Mesenchymal stem cell (in vitro differentiated cells and primary cell): ENCODE data around the gene ULK4.
"Not testable (repeated sequence)": the region's sequence is repeated elsewhere in the genome, so short reads cannot be mapped to it uniquely, and the experiment has no call there.

ENCODE experiments used
- DNase-seq: peaks from one replicate; pipeline ENCODE4 v3.0.0-alpha.2; 2013
- H2AFZ ChIP-seq: one replicate; pipeline ENCODE4 v1.6.1; 2013; ENCODE audit warnings: low read depth, mild to moderate bottlenecking, control low read depth, inconsistent platforms, low read length, moderate library complexity
- H2AK5ac ChIP-seq: 2 replicates; pipeline ENCODE4 v1.6.1; 2013; ENCODE audit warnings: low read length, moderate library complexity, mild to moderate bottlenecking, inconsistent platforms; ENCODE audit not compliant: severe bottlenecking
- H2BK120ac ChIP-seq: one replicate; pipeline ENCODE4 v1.6.1; 2013; ENCODE audit warnings: low read depth, mild to moderate bottlenecking, inconsistent platforms, low read length, moderate library complexity
- H2BK12ac ChIP-seq, 2 experiments: one replicate each; pipeline ENCODE4 v1.6.1; 2013; ENCODE audit warnings: inconsistent platforms in 2 of 2, low read length in 2 of 2, mild to moderate bottlenecking in 2 of 2, moderate library complexity in 2 of 2, control low read depth in 1 of 2
- H2BK15ac ChIP-seq: one replicate; pipeline ENCODE4 v1.6.1; 2013; ENCODE audit warnings: mild to moderate bottlenecking, low read depth, inconsistent platforms; ENCODE audit not compliant: poor library complexity, severe bottlenecking
- H2BK5ac ChIP-seq: 2 replicates; pipeline ENCODE4 v1.6.1; 2013; ENCODE audit warnings: low read depth, mild to moderate bottlenecking, low read length, control low read depth, inconsistent platforms; ENCODE audit not compliant: poor library complexity, severe bottlenecking
- H3K14ac ChIP-seq, 2 experiments: one replicate each; pipeline ENCODE4 v1.6.1; 2013; ENCODE audit warnings: inconsistent platforms in 2 of 2, low read length in 2 of 2, control low read depth in 1 of 2, mild to moderate bottlenecking in 1 of 2, moderate library complexity in 1 of 2
- H3K18ac ChIP-seq, 2 experiments: one replicate each; pipeline ENCODE4 v1.6.1; 2013; ENCODE audit warnings: inconsistent platforms in 2 of 2, low read length in 2 of 2, control low read depth in 1 of 2, low read depth in 1 of 2, mild to moderate bottlenecking in 1 of 2
- H3K23ac ChIP-seq, 2 experiments: one replicate each; pipeline ENCODE4 v1.6.1; 2013; ENCODE audit warnings: inconsistent platforms in 2 of 2, low read length in 2 of 2, mild to moderate bottlenecking in 2 of 2, moderate library complexity in 2 of 2, control low read depth in 1 of 2
- H3K27ac ChIP-seq: 2 replicates; pipeline ENCODE4 v1.5.1; 2013; ENCODE audit warnings: mild to moderate bottlenecking, moderate library complexity, low read length, control low read depth, inconsistent platforms; ENCODE audit not compliant: poor library complexity, severe bottlenecking
- H3K27me3 ChIP-seq, 2 experiments: 2 replicates each; pipeline versions ENCODE4 v1.6.1 to v1.7.0; 2013; ENCODE audit warnings: low read length in 2 of 2, mild to moderate bottlenecking in 2 of 2, moderate library complexity in 2 of 2, control low read depth in 1 of 2, inconsistent platforms in 1 of 2; ENCODE audit not compliant: control insufficient read depth in 1 of 2, insufficient read depth in 1 of 2
- H3K36me3 ChIP-seq, 2 experiments: 2 replicates each; pipeline versions ENCODE4 v1.6.1 to v1.7.0; 2013; ENCODE audit warnings: low read length in 2 of 2, control low read depth in 1 of 2, inconsistent platforms in 1 of 2, low read depth in 1 of 2, mild to moderate bottlenecking in 1 of 2; ENCODE audit not compliant: insufficient read depth in 2 of 2, control insufficient read depth in 1 of 2
- H3K4ac ChIP-seq, 2 experiments: one replicate each; pipeline ENCODE4 v1.6.1; 2013; ENCODE audit warnings: inconsistent platforms in 2 of 2, low read length in 2 of 2, mild to moderate bottlenecking in 2 of 2, moderate library complexity in 2 of 2, control low read depth in 1 of 2, low read depth in 1 of 2
- H3K4me1 ChIP-seq: 2 replicates; pipeline ENCODE4 v1.6.1; 2013; ENCODE audit warnings: low read depth, low read length, control low read depth; ENCODE audit not compliant: control insufficient read depth, insufficient read depth
- H3K4me2 ChIP-seq: 2 replicates; pipeline ENCODE4 v1.6.1; 2013; ENCODE audit warnings: low read length, mild to moderate bottlenecking, inconsistent platforms; ENCODE audit not compliant: poor library complexity, severe bottlenecking
- H3K4me3 ChIP-seq, 2 experiments: 2 replicates each; pipeline versions ENCODE4 v1.5.1 to v1.7.0; 2013; ENCODE audit warnings: low read length in 2 of 2, mild to moderate bottlenecking in 2 of 2, control low read depth in 1 of 2, low read depth in 1 of 2; ENCODE audit not compliant: insufficient read depth in 1 of 2
- H3K79me1 ChIP-seq: replicated peaks from 2 replicates; pipeline ENCODE4 v1.6.1; 2013; ENCODE audit warnings: mild to moderate bottlenecking, control low read depth, low read length, inconsistent platforms; ENCODE audit not compliant: poor library complexity, severe bottlenecking
- H3K9ac ChIP-seq: 2 replicates; pipeline ENCODE4 v1.7.0; 2013; ENCODE audit warnings: mild to moderate bottlenecking, low read length, moderate library complexity
- H3K9me3 ChIP-seq: 2 replicates; pipeline ENCODE4 v1.7.0; 2013; ENCODE audit warnings: mild to moderate bottlenecking, low read length; ENCODE audit not compliant: control insufficient read depth
- H4K8ac ChIP-seq: one replicate; pipeline ENCODE4 v1.6.1; 2013; ENCODE audit warnings: inconsistent platforms, mild to moderate bottlenecking, low read length, moderate library complexity
- H4K91ac ChIP-seq: one replicate; pipeline ENCODE4 v1.6.1; 2013; ENCODE audit warnings: mild to moderate bottlenecking, low read length, inconsistent platforms
- WGBS: methylation state at CpG from one replicate; pipeline ENCODE4 v1.1.7; 2013; ENCODE audit warnings: mixed read lengths; 5-methylcytosine and 5-hydroxymethylcytosine counted together

Gene ULK4

DNA sequence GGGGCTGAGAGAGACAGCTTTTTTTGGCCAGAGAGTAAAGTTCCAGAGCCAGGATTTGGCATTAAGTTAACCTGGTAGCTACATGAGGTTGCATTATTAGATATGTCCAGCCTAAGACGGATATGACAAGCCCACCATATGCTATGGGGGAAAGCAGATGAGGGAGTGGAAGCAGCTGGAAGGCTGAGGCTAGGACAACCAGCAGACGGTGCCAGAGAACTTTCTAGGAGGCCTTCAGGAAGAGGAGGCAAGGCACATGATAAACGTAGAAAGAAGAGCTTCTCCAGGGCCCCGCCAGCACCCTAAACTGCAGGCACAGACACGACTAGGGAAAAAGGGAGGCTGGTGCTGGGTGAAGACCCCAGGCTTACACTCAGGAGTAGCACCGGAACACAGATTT, 675.6 kb downstream of the ULK4 start:
- Histone ChIP-seq H3K4me2 (no peak overlapping the region), H3K14ac (no peak overlapping the region), H3K9ac (no peak overlapping the region), H3K79me1 (no peaks in the 10 kb centered on the region), H2AFZ (no peak overlapping the region), H3K27ac (no peak overlapping the region), H3K9me3 (no peaks in the 10 kb centered on the region), H2BK15ac (no peak overlapping the region), H3K4ac (no peak overlapping the region), H3K23ac (no peak overlapping the region), H4K8ac (no peak overlapping the region), H4K91ac (no peak overlapping the region), H3K18ac (no peak overlapping the region), H2AK5ac (no peak overlapping the region), H2BK12ac (no peak overlapping the region), H3K4me1 (no peaks in the 10 kb centered on the region), H3K27me3 (no peaks in the 10 kb centered on the region), H2BK5ac (no peak overlapping the region), H3K36me3 (no peaks in the 10 kb centered on the region), H2BK120ac (no peak overlapping the region), H3K4me3 (no peak overlapping the region)
- no peak for DNase-seq
- 87% methylated on average over 6 of the region's 6 CpGs for WGBS

DNA sequence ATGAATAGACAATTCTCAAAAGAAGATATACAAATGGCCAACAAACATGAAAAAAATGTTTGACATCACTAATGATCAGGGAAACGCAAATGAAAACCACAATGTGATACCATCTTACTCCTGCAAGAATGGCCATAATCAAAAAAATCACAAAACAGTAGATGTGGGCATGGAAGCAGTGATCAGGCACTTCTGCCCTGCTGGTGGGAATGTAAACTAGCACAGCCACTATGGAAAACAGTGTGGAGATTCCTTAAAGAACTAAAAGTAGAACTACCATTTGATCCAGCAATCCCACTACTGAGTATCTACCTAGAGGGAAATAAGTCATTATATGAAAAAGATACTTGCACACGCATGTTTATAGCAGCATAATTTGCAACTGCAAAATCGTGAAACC, 677.0 kb downstream of the ULK4 start:
- not testable (repeated sequence) for DNase-seq, H3K23ac ChIP-seq, H3K79me1 ChIP-seq, H3K27ac ChIP-seq, H2BK5ac ChIP-seq, H2AFZ ChIP-seq, H2BK120ac ChIP-seq, H4K8ac ChIP-seq, H3K9me3 ChIP-seq, H2AK5ac ChIP-seq, H3K18ac ChIP-seq, H3K4ac ChIP-seq, H4K91ac ChIP-seq, H2BK12ac ChIP-seq, H3K36me3 ChIP-seq, H3K14ac ChIP-seq, H3K4me3 ChIP-seq, H3K27me3 ChIP-seq, H3K4me2 ChIP-seq, H3K9ac ChIP-seq, H3K4me1 ChIP-seq, H2BK15ac ChIP-seq
- 83% methylated on average over 3 of the region's 3 CpGs for WGBS

DNA sequence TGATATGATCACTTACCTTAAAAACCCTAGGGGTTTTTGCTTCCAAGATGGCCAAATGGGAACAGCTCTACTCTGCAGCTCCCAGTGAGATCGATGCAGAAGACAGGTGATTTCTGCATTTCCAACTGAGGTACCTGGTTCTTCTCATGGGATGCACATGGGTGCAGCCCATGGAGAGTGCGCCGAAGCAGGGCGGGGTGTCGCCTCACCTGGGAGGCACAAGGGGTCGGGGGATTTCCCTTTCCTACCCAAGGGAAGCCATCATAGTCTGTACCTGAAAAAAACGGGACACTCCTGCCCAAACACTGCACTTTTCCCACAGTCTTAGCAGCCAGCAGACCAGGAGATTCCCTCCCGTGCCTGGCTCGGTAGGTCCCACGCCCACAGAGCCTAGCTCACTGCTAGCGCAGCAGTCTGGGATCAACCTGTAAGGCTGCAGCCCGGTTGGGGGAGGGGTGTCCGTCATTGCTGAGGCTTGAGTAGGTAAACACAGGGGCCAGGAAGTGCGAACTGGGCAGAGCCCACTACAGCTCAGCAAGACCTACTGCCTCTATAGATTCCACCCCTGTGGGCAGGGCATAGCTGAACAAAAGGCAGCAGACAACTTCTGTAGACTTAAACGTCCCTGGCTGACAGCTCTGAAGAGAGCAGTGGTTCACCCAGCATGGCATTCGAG, 684.0 kb downstream of the ULK4 start:
- H3K4me1 ChIP-seq = peaks cover 8% of the 10 kb centered on the region
- no peak overlapping the region for H4K8ac ChIP-seq
- H3K9ac ChIP-seq = no peak overlapping the region
- no peaks in the 10 kb centered on the region for H3K9me3 ChIP-seq
- no peak overlapping the region for H4K91ac ChIP-seq
- no peak overlapping the region for H3K14ac ChIP-seq
- H2AFZ ChIP-seq = no peak overlapping the region
- 47% methylated on average over 15 of the region's 16 CpGs for WGBS
- H2BK120ac ChIP-seq = no peak overlapping the region
- H2AK5ac ChIP-seq = no peak overlapping the region
- H3K18ac ChIP-seq = no peak overlapping the region
- H3K4ac ChIP-seq = no peak overlapping the region
- H3K4me3 ChIP-seq = no peak overlapping the region
- H2BK12ac ChIP-seq = no peak overlapping the region
- no peak overlapping the region for H2BK15ac ChIP-seq
- no peak for DNase-seq
- no peak overlapping the region for H3K4me2 ChIP-seq
- H2BK5ac ChIP-seq = no peak overlapping the region
- no peaks in the 10 kb centered on the region for H3K36me3 ChIP-seq
- H3K23ac ChIP-seq = no peak overlapping the region
- no peaks in the 10 kb centered on the region for H3K79me1 ChIP-seq
- no peak overlapping the region for H3K27ac ChIP-seq
- no peaks in the 10 kb centered on the region for H3K27me3 ChIP-seq

DNA sequence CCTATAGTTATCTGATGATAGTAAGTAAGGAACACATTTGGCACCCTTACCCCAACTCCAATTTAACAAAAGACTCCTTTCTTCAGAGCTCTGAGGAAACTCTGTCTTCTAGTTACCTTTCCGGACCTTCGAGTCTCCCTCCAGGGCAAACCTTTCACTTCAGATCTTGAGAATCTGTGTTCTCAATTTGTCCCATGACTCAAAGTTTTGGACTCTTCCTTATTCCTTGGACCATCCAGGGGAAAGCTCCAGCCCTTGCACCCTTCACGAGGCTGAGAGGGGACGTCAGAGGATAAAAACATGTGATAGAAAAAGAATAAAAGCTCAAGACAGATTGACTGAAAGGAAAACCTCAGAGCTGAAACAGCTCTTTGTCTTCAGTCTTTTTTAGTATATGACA, 685.7 kb downstream of the ULK4 start:
- no peak overlapping the region for H2AK5ac ChIP-seq
- no peak overlapping the region for H3K23ac ChIP-seq
- no peaks in the 10 kb centered on the region for H3K9me3 ChIP-seq
- H2BK5ac ChIP-seq = no peak overlapping the region
- no peaks in the 10 kb centered on the region for H3K79me1 ChIP-seq
- no peak overlapping the region for H3K9ac ChIP-seq
- 95% methylated on average over 4 of the region's 4 CpGs for WGBS
- no peak overlapping the region for H4K91ac ChIP-seq
- H3K4me3 ChIP-seq = no peak overlapping the region
- no peak overlapping the region for H3K4me2 ChIP-seq
- H3K18ac ChIP-seq = no peak overlapping the region
- H3K27ac ChIP-seq = no peak overlapping the region
- no peak for DNase-seq
- H2BK15ac ChIP-seq = no peak overlapping the region
- no peak overlapping the region for H4K8ac ChIP-seq
- no peak overlapping the region for H3K14ac ChIP-seq
- no peak overlapping the region for H3K4ac ChIP-seq
- no peak overlapping the region for H2BK12ac ChIP-seq
- peaks cover 8% of the 10 kb centered on the region for H3K4me1 ChIP-seq
- H3K36me3 ChIP-seq = no peaks in the 10 kb centered on the region
- H3K27me3 ChIP-seq = no peaks in the 10 kb centered on the region
- no peak overlapping the region for H2BK120ac ChIP-seq
- no peak overlapping the region for H2AFZ ChIP-seq
